ENCODE data around the gene CHD6.

- TF ChIP-seq TOX (CRISPR knock-in tag; IDR thresholded peaks at IDR 0.05; ENCODE audit: borderline replicate concordance) (no peak), ZC3H10 (CRISPR knock-in tag; IDR thresholded peaks at IDR 0.05) (no peak), PPARA (CRISPR knock-in tag; IDR thresholded peaks at IDR 0.05; ENCODE audit: borderline replicate concordance) (no peak), ARNTL (CRISPR knock-in tag; IDR thresholded peaks at IDR 0.05; ENCODE audit: borderline replicate concordance, low read depth) (no peak), TSHZ2 (CRISPR knock-in tag; IDR thresholded peaks at IDR 0.05) (no peak), ZNF565 (CRISPR knock-in tag; conservative IDR thresholded peaks at IDR 0.05; ENCODE audit: low read depth) (no peak), TCF4 (CRISPR knock-in tag; IDR thresholded peaks at IDR 0.05; ENCODE audit: borderline replicate concordance) (no peak), POU6F1 (CRISPR knock-in tag; IDR thresholded peaks at IDR 0.05; ENCODE audit: borderline replicate concordance, low read depth) (no peak), ZNF70 (CRISPR knock-in tag; IDR thresholded peaks at IDR 0.05) (no peak), ZFP30 (CRISPR knock-in tag; IDR thresholded peaks at IDR 0.05) (no peak)
- TF ChIP-seq, protein P1, sequence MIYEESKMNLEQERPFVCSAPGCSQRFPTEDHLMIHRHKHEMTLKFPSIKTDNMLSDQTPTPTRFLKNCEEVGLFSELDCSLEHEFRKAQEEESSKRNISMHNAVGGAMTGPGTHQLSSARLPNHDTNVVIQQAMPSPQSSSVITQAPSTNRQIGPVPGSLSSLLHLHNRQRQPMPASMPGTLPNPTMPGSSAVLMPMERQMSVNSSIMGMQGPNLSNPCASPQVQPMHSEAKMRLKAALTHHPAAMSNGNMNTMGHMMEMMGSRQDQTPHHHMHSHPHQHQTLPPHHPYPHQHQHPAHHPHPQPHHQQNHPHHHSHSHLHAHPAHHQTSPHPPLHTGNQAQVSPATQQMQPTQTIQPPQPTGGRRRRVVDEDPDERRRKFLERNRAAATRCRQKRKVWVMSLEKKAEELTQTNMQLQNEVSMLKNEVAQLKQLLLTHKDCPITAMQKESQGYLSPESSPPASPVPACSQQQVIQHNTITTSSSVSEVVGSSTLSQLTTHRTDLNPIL (CRISPR knock-in tag; IDR thresholded peaks at IDR 0.05; ENCODE audit: low read depth): no peak
- TF ChIP-seq, protein P2, sequence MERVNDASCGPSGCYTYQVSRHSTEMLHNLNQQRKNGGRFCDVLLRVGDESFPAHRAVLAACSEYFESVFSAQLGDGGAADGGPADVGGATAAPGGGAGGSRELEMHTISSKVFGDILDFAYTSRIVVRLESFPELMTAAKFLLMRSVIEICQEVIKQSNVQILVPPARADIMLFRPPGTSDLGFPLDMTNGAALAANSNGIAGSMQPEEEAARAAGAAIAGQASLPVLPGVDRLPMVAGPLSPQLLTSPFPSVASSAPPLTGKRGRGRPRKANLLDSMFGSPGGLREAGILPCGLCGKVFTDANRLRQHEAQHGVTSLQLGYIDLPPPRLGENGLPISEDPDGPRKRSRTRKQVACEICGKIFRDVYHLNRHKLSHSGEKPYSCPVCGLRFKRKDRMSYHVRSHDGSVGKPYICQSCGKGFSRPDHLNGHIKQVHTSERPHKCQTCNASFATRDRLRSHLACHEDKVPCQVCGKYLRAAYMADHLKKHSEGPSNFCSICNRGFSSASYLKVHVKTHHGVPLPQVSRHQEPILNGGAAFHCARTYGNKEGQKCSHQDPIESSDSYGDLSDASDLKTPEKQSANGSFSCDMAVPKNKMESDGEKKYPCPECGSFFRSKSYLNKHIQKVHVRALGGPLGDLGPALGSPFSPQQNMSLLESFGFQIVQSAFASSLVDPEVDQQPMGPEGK (CRISPR knock-in tag; IDR thresholded peaks at IDR 0.05; ENCODE audit: borderline replicate concordance): no peak
These were observed 9.6 kb upstream of the CHD6 start for GRCh38 chr20:41627611-41628244.
